Activated naive CD4-positive, alpha-beta T cell treated with Interleukin-2 at 50 U/mL for 16 hours (primary cell): ENCODE measurements around the gene WFIKKN1.

Source experiments
- DNase-seq: peaks from one replicate; pipeline ENCODE4 v3.0.0-alpha.2; 2020

The WFIKKN1 gene

GRCh38 chr16:630815-631405, at the start of gene WFIKKN1:
Gene WFIKKN1, plus strand, starts transcription at chr16:630985. Its CDS starts 269 bp downstream, at chr16:631254.
- no peak for DNase-seq

GRCh38 chr16:582218-582613, 48.6 kb upstream of the WFIKKN1 start:
- DNase-seq, result no peak

- DNase-seq, result no peak
These were observed 48.0 kb upstream of the WFIKKN1 start for GRCh38 chr16:582614-583331.

GRCh38 chr16:583470-583814, 47.3 kb upstream of the WFIKKN1 start:
- no peak for DNase-seq

- no peak for DNase-seq
These were observed 46.8 kb upstream of the WFIKKN1 start for GRCh38 chr16:583815-584591.

- no peak for DNase-seq
These were observed 45.4 kb upstream of the WFIKKN1 start for GRCh38 chr16:585351-585750.

GRCh38 chr16:586047-586644, 44.6 kb upstream of the WFIKKN1 start:
- no peak for DNase-seq

- no peak for DNase-seq
These were observed 43.9 kb upstream of the WFIKKN1 start for GRCh38 chr16:586645-587590.

- DNase-seq, result no peak
These were observed 42.2 kb upstream of the WFIKKN1 start for GRCh38 chr16:588639-588888.

GRCh38 chr16:588889-589657, 41.7 kb upstream of the WFIKKN1 start:
- DNase-seq, result peak; percentile 98

GRCh38 chr16:589658-590187, 41.1 kb upstream of the WFIKKN1 start, which contains the start of gene RAB40C:
Gene RAB40C, plus strand, starts transcription at chr16:590066. Its CDS starts 226 bp downstream, at chr16:590292.
- DNase-seq, result peak; percentile 99

- DNase-seq, result no peak
These were observed 40.5 kb upstream of the WFIKKN1 start for GRCh38 chr16:590188-590814.

- DNase-seq, result no peak
These were observed 40.0 kb upstream of the WFIKKN1 start for GRCh38 chr16:590815-591200.

GRCh38 chr16:591231-591630, 39.6 kb upstream of the WFIKKN1 start:
- DNase-seq, result no peak

- DNase-seq, result no peak
These were observed 38.8 kb upstream of the WFIKKN1 start for GRCh38 chr16:591892-592517.

- DNase-seq, result no peak
These were observed 38.1 kb upstream of the WFIKKN1 start for GRCh38 chr16:592518-593306.

GRCh38 chr16:593406-593805, 37.4 kb upstream of the WFIKKN1 start:
- DNase-seq, result no peak

- no peak for DNase-seq
These were observed 37.0 kb upstream of the WFIKKN1 start for GRCh38 chr16:593807-594206.

GRCh38 chr16:595094-595528, 35.7 kb upstream of the WFIKKN1 start:
- no peak for DNase-seq
